Activated CD8-positive, alpha-beta memory T cell treated with anti-CD3 and anti-CD28 coated beads, Interleukin-2, amount 50 U/mL, for 1 hour (primary cell): Measurements from ENCODE around the gene PFKP.

ENCODE experiments used
- DNase-seq: peaks from one replicate; pipeline ENCODE4 v3.0.0-alpha.2; 2020; ENCODE audit errors: extremely low read depth

Gene PFKP

GRCh38 chr10:3115685-3116084 is 48.3 kb downstream of the PFKP start:
- DNase-seq = no peak

- no peak for DNase-seq
Measured at GRCh38 chr10:3116508-3117100, 49.3 kb downstream of the PFKP start.

GRCh38 chr10:3117486-3117885 is 50.1 kb downstream of the PFKP start:
- no peak for DNase-seq

- DNase-seq = no peak
Measured at GRCh38 chr10:3118641-3119091, 51.3 kb downstream of the PFKP start.

- DNase-seq = no peak
Measured at GRCh38 chr10:3119796-3120459, 52.6 kb downstream of the PFKP start.

- no peak for DNase-seq
Measured at GRCh38 chr10:3122034-3122433, 54.7 kb downstream of the PFKP start.

GRCh38 chr10:3122486-3123205 is 55.3 kb downstream of the PFKP start:
- no peak for DNase-seq

GRCh38 chr10:3123571-3124411 is 56.4 kb downstream of the PFKP start:
- DNase-seq = no peak

- DNase-seq = no peak
Measured at GRCh38 chr10:3124412-3125175, 57.2 kb downstream of the PFKP start.

GRCh38 chr10:3125527-3126170 is 58.3 kb downstream of the PFKP start:
- DNase-seq = no peak

- DNase-seq = no peak
Measured at GRCh38 chr10:3126249-3126648, 58.9 kb downstream of the PFKP start.

- DNase-seq = no peak
Measured at GRCh38 chr10:3126741-3127346, 59.5 kb downstream of the PFKP start.

GRCh38 chr10:3127921-3128320 is 60.6 kb downstream of the PFKP start:
- DNase-seq = no peak

GRCh38 chr10:3128379-3129130 is 61.2 kb downstream of the PFKP start:
- DNase-seq = no peak

GRCh38 chr10:3129581-3130340 is 62.4 kb downstream of the PFKP start:
- DNase-seq = no peak

GRCh38 chr10:3131098-3131497 is 63.8 kb downstream of the PFKP start:
- no peak for DNase-seq

GRCh38 chr10:3132036-3133025 is 65.0 kb downstream of the PFKP start:
- no peak for DNase-seq

- no peak for DNase-seq
Measured at GRCh38 chr10:3133948-3134347, 66.6 kb downstream of the PFKP start.
